Vagina (tissue), 2 donors: ENCODE measurements around the gene HMGXB3. TPM values are rescaled to one million over a fixed set of nuclear protein-coding genes. Genes with fewer than 3 reads are reported as not detected.

Experiments
- DNase-seq, 2 donors: peaks; one replicate each; pipeline ENCODE4 v3.0.0-alpha.2; 2017; ENCODE audit errors: extremely low spot score in 2 of 2
- H3K27ac ChIP-seq: fragments of 200-600 bp; sonication (generic); one replicate; pipeline ENCODE4 v1.5.1; 2019
- H3K27me3 ChIP-seq: fragments of 200-600 bp; sonication (generic); one replicate; pipeline ENCODE4 v1.5.1; 2019
- H3K36me3 ChIP-seq, 2 donors: fragments of 200-600 bp; sonication (generic); one replicate each; pipeline ENCODE4 v1.5.1; 2017 to 2019
- H3K4me1 ChIP-seq: fragments of 200-600 bp; sonication (generic); one replicate; pipeline ENCODE4 v1.5.1; 2019
- H3K4me3 ChIP-seq, 2 donors: fragments of 200-600 bp; sonication (generic); 1 replicate in 1 of 2; 2 replicates in 1 of 2; pipeline ENCODE4 v1.5.1; 2016 to 2019
- H3K9me3 ChIP-seq: fragments of 200-600 bp; sonication (generic); one replicate; pipeline ENCODE4 v1.5.1; 2019
- POLR2A ChIP-seq, 2 donors: fragments of 450-650 bp; IDR thresholded peaks; one replicate each; pipeline ENCODE4 v1.6.1; 2017; ENCODE audit warnings: antibody characterized with exemption in 2 of 2, mild to moderate bottlenecking in 2 of 2, moderate library complexity in 2 of 2
- POLR2AphosphoS5 ChIP-seq, 2 donors: sonication (generic); formaldehyde crosslinking; IDR thresholded peaks; one replicate each; pipeline ENCODE4 v1.9.0; 2017; ENCODE audit warnings: antibody characterized with exemption in 2 of 2, mild to moderate bottlenecking in 2 of 2, low read depth in 1 of 2; ENCODE audit not compliant: insufficient read depth in 1 of 2
- intact Hi-C: fragments of 100-400 bp; cut with DNase I; formaldehyde crosslinking; loops from one replicate; pipeline ENCODE4 v1.15.1; 2023
- total RNA-seq: library from RNA; depleted of rRNA; stranded (reverse); fragments of >200 nt; gene quantifications from one replicate; pipeline ENCODE4 v1.2.3, GENCODE V29; 2016
- TF ChIP-seq, protein P1 (sequence below), 3 experiments: fragments of 450-650 bp in 2 of 3; fragments of 200-600 bp in 1 of 3; sonication (generic) in 1 of 3; IDR thresholded peaks; one replicate each; pipeline ENCODE4 v1.5.1; 2017 to 2019; ENCODE audit warnings: antibody characterized with exemption in 3 of 3, mild to moderate bottlenecking in 2 of 3, moderate library complexity in 2 of 3

The HMGXB3 gene
- total RNA-seq, 1 donor from 2014 or later, result 38.3 TPM

DNA sequence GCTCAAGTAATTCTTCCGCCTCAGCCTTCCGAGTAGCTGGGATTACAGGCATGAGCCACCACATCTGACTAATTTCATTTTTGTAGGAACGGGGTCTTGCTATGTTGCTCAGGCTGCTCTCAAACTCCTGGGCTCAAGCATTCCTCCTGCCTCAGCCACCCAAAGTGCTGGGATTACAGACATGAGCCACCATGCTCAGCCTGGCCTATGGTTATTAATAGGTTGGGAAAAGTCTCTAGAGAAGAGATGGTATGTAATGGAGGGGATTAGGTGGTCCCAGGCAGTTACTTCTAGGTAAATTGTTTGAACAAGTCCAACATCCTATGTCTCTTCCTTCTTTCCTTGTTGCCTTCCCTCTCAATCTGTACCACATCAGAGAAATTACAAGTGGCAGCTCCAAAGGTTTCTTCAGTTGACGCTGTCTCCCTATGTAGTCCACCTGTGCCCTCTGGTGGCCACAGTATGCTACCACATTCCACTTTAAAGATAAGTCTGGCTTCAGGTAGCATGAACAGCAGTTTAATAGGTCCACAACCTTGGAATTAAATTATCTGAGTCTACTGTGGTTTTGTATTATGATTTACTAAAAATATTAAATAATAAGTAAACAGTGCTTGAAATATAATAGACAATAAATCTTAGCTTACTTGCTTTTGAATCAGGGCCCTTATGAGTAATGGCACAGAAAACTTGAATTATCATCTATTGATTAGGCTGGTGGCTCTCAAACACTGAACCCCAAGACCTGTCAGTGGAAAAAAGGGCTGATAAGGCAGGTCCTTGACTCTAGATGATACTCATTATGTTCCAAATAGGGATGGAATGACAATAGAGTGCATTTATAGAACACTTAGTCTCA, 9.8 kb upstream of the HMGXB3 start:
- no peaks in the 10 kb centered on the region for H3K36me3 ChIP-seq
- H3K4me1 ChIP-seq, result peaks cover 6% of the 10 kb centered on the region
- no peak overlapping the region for H3K27ac ChIP-seq
- intact Hi-C loops, result loop anchor here (10.0 kb wide), 1 partner anchor 356 kb away; no protein-coding TSS in a partner anchor
- H3K4me3 ChIP-seq, result no peak overlapping the region
- no peaks in the 10 kb centered on the region for H3K9me3 ChIP-seq
- no peak for DNase-seq
- no peaks in the 10 kb centered on the region for H3K27me3 ChIP-seq
- TF ChIP-seq POLR2AphosphoS5 (IDR thresholded peaks at IDR 0.05; ENCODE audit: insufficient read depth in 1 of 2, low read depth in 1 of 2) (no peak), POLR2A (IDR thresholded peaks at IDR 0.05) (no peak)
- TF ChIP-seq, protein P1, sequence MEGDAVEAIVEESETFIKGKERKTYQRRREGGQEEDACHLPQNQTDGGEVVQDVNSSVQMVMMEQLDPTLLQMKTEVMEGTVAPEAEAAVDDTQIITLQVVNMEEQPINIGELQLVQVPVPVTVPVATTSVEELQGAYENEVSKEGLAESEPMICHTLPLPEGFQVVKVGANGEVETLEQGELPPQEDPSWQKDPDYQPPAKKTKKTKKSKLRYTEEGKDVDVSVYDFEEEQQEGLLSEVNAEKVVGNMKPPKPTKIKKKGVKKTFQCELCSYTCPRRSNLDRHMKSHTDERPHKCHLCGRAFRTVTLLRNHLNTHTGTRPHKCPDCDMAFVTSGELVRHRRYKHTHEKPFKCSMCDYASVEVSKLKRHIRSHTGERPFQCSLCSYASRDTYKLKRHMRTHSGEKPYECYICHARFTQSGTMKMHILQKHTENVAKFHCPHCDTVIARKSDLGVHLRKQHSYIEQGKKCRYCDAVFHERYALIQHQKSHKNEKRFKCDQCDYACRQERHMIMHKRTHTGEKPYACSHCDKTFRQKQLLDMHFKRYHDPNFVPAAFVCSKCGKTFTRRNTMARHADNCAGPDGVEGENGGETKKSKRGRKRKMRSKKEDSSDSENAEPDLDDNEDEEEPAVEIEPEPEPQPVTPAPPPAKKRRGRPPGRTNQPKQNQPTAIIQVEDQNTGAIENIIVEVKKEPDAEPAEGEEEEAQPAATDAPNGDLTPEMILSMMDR (IDR thresholded peaks at IDR 0.05), result peak; percentile 78 to 94 (median 90)

DNA sequence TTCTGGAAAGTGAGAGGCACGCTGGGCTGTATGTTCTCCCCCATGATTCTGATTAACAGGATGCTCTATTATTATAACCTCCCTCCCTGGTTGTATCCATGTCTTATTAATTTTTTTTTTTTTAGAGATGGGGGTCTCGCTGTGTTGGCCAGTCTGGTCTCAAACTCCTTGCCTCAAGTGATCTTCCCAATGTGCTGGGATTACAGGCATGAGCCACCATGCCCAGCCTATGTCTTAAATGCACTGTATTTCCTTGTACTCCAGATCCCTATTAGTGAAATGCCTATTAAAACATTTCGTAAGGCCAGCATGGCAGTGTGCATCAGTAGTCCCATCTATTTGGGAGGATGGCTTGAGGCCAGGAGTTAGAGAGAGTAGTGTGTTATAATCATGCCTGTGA, 7.1 kb upstream of the HMGXB3 start:
- H3K9me3 ChIP-seq, result no peaks in the 10 kb centered on the region
- no peaks in the 10 kb centered on the region for H3K27me3 ChIP-seq
- TF ChIP-seq POLR2A (IDR thresholded peaks at IDR 0.05) (no peak), POLR2AphosphoS5 (IDR thresholded peaks at IDR 0.05; ENCODE audit: insufficient read depth in 1 of 2, low read depth in 1 of 2) (no peak)
- TF ChIP-seq, protein P1 (IDR thresholded peaks at IDR 0.05), result no peak
- H3K27ac ChIP-seq, result no peak overlapping the region
- H3K36me3 ChIP-seq, result no peaks in the 10 kb centered on the region
- H3K4me3 ChIP-seq, result no peak overlapping the region
- intact Hi-C loops, result loop anchor here (10.0 kb wide), 1 partner anchor 359 kb away; no protein-coding TSS in a partner anchor
- DNase-seq, result no peak
- H3K4me1 ChIP-seq, result peaks cover 12% of the 10 kb centered on the region

DNA sequence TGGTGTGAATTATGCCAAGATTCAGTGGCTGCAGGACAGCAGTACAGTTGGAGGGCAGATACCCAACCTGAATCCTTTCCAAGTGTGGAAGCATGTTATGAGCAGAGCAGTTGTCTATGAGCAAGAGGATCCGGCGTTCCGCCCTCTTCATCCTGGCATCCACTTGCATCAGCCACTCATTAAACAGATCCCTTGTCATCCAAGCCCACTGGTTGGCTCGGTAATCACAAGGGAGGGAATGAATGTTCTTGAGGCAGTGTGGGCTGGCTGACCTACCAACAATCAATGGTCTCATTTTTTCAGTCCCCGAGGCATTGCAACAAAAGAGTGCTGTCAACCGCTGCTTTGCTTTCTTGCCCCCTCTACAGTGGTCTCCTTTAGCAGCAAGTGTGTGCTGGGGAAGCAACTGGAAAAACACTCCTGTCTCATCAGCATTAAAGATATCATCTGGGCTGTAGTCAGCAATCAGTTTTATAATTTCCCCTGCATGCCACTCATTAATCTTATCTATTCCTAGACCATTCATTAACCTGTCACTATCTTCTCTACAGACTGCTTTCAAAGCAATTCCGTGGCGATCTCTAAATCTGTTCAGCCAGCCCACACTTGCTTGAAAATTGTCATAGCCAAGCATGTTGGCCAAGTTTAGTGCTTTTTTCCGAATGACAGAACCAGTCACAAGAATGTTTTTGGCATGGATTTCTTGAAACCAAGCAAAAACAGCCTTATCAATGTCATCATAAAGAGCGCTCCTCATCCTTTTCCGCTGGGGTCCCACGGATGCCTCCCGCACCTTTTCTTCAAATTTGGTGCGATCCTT, 4.9 kb upstream of the HMGXB3 start:
- H3K27me3 ChIP-seq, result no peaks in the 10 kb centered on the region
- H3K4me1 ChIP-seq, result peaks cover 26% of the 10 kb centered on the region
- H3K9me3 ChIP-seq, result no peaks in the 10 kb centered on the region
- intact Hi-C loops, result loop anchor here (10.0 kb wide), 1 partner anchor 361 kb away; no protein-coding TSS in a partner anchor
- no peak overlapping the region for H3K27ac ChIP-seq
- H3K36me3 ChIP-seq, result no peaks in the 10 kb centered on the region
- no peak for DNase-seq
- no peak for TF ChIP-seq POLR2A (IDR thresholded peaks at IDR 0.05)
- TF ChIP-seq, protein P1 (IDR thresholded peaks at IDR 0.05), result no peak
- no peak for TF ChIP-seq POLR2AphosphoS5 (IDR thresholded peaks at IDR 0.05; ENCODE audit: insufficient read depth in 1 of 2, low read depth in 1 of 2)
- H3K4me3 ChIP-seq, result no peak overlapping the region

DNA sequence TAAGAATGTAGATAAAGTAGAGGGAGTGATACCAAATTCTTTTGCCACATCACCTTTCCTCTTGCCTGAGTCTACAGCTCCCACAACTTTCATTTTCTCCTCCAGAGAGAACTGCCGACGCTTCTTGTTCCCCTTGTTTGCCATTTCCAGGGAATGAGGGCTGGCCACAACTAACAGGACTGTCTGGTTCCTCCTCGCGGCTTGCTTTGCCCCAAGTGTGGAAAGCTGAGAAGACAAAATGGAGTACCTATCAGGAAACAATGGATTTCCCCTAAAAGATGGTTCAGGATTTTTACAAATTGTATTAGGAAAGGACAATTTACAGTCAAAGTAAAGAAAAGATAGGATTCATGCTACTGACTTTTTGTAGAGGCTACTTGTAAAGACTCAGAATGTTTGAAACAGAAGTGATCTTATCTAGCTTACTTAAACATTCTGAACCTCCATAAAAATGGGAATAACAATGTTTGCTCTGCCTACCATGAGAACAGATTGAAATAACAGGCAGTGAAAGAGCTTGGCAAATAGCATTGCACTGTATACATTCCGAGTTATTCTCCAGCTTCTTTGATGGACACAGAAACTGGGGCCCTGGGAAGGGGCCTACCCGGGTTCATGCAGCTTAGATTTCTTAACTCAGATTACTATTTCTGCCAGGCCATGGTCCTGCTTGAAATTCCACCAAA, 4.2 kb upstream of the HMGXB3 start:
- Histone ChIP-seq H3K4me3 (no peak overlapping the region), H3K27me3 (no peaks in the 10 kb centered on the region), H3K9me3 (no peaks in the 10 kb centered on the region), H3K36me3 (no peaks in the 10 kb centered on the region), H3K4me1 (peaks cover 28% of the 10 kb centered on the region), H3K27ac (no peak overlapping the region)
- TF ChIP-seq, protein P1 (IDR thresholded peaks at IDR 0.05), result no peak
- TF ChIP-seq POLR2AphosphoS5 (IDR thresholded peaks at IDR 0.05; ENCODE audit: insufficient read depth in 1 of 2, low read depth in 1 of 2) (no peak), POLR2A (IDR thresholded peaks at IDR 0.05) (no peak)
- no peak for DNase-seq
- intact Hi-C loops, result loop anchor here (10.0 kb wide), 1 partner anchor 362 kb away; no protein-coding TSS in a partner anchor
